Left lung (tissue), 10 donors: Measurements from ENCODE around the gene SEPTIN11. TPM values are rescaled to one million over a fixed set of nuclear protein-coding genes. Genes with fewer than 3 reads are reported as not detected.
"Not testable (repeated sequence)": the region's sequence is repeated elsewhere in the genome, so short reads cannot be mapped to it uniquely, and the experiment has no call there.

Experiments used
- ATAC-seq: fragments of 200-7000 bp; cut with Tn5 transposase; one replicate; pipeline ENCODE4 v1.9.1; 2020; ENCODE audit warnings: moderate library complexity
- DNase-seq, 4 donors: peaks; one replicate each; pipeline ENCODE4 v3.0.0-alpha.2; 2013 to 2020
- H3K27ac ChIP-seq, 2 donors: fragments of 200-600 bp; sonication (generic) in 1 of 2; one replicate each; pipeline versions ENCODE4 v1.5.0 to v1.8.0; 2020 to 2021
- H3K27me3 ChIP-seq, 2 donors: fragments of 200-600 bp; sonication (generic) in 1 of 2; one replicate each; pipeline versions ENCODE4 v1.5.0 to v1.8.0; 2020 to 2021
- H3K36me3 ChIP-seq, 2 donors: fragments of 200-600 bp; sonication (generic) in 1 of 2; one replicate each; pipeline versions ENCODE4 v1.5.0 to v1.8.0; 2020 to 2021
- H3K4me1 ChIP-seq, 2 donors: fragments of 200-600 bp; one replicate each; pipeline ENCODE4 v1.8.0; 2021
- H3K4me3 ChIP-seq, 2 donors: fragments of 200-600 bp; sonication (generic) in 1 of 2; one replicate each; pipeline versions ENCODE4 v1.5.0 to v1.8.0; 2020 to 2021; ENCODE audit warnings: mild to moderate bottlenecking in 1 of 2
- H3K9me3 ChIP-seq, 2 donors: fragments of 200-600 bp; sonication (generic) in 1 of 2; one replicate each; pipeline versions ENCODE4 v1.5.0 to v1.8.0; 2020 to 2021
- intact Hi-C, 2 donors: fragments of 100-400 bp; cut with DNase I; formaldehyde crosslinking; loops; one replicate each; pipeline versions ENCODE4 v1.11.2 to v1.14.2; 2022
- polyA plus RNA-seq, 6 donors: library from polyadenylated mRNA; unstranded; fragments of 120-200 nt; gene quantifications; one replicate each; pipeline ENCODE4 v1.2.1, GENCODE V29; 2013; ENCODE audit not compliant: insufficient read length in 6 of 6
- total RNA-seq, 2 donors: library from RNA; stranded (reverse); fragmentation: NEBNext Ultra II Directional; extraction: Animal tissue kit (Norgen Biotek cat#: 25700); gene quantifications; one replicate each; pipeline ENCODE4 v1.2.1, GENCODE V29; 2021
- TF ChIP-seq, protein P1 (sequence below), 2 donors: fragments of 200-600 bp; sonication (generic) in 1 of 2; IDR thresholded peaks; one replicate each; pipeline versions ENCODE4 v1.5.0 to v1.8.0; 2021; ENCODE audit warnings: antibody characterized with exemption in 2 of 2
- donor health status: DM: no; HTN: yes; CAD: no.
- donor health status: DM: no; HTN: no; CAD: no.

The SEPTIN11 gene
- total and polyA plus RNA-seq, 8 donors: 134 to 169 (median 159) TPM

DNA sequence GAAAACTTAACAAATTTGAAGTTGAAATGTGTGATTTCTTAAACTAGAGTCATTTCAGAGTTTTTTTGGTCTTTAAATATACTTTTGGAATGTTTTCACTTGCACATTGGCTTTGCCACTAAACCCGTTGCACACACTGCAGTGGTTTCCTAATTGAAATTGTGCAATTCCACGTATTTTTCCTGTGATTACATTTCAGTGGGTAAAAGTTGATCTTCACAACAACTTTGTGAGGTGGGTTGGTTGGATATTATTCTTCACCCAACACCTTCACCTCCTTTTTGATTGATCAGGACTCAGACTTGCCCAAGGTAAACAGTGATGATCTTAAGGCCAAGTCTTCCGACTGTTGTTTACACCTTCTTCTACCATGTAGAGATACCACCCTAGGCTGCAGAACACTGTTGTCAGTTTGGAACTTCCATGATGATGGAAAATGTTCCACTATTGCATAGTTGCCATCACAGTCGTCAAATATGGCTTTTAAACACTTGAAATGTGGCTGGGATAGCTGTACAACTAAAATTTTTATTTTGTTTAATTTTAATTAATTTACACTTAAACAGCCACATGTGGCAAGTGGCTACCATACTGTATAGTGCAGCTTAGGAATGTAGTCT, 13.7 kb downstream of the SEPTIN11 start:
- no peaks in the 10 kb centered on the region for H3K27me3 ChIP-seq
- no peak for DNase-seq
- TF ChIP-seq, protein P1, sequence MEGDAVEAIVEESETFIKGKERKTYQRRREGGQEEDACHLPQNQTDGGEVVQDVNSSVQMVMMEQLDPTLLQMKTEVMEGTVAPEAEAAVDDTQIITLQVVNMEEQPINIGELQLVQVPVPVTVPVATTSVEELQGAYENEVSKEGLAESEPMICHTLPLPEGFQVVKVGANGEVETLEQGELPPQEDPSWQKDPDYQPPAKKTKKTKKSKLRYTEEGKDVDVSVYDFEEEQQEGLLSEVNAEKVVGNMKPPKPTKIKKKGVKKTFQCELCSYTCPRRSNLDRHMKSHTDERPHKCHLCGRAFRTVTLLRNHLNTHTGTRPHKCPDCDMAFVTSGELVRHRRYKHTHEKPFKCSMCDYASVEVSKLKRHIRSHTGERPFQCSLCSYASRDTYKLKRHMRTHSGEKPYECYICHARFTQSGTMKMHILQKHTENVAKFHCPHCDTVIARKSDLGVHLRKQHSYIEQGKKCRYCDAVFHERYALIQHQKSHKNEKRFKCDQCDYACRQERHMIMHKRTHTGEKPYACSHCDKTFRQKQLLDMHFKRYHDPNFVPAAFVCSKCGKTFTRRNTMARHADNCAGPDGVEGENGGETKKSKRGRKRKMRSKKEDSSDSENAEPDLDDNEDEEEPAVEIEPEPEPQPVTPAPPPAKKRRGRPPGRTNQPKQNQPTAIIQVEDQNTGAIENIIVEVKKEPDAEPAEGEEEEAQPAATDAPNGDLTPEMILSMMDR (IDR thresholded peaks at IDR 0.05): no peak
- no peaks in the 10 kb centered on the region for H3K4me1 ChIP-seq
- no peak overlapping the region for H3K4me3 ChIP-seq
- intact Hi-C loops: no loop called here
- H3K36me3 ChIP-seq: no peaks in the 10 kb centered on the region
- ATAC-seq: no peak
- H3K27ac ChIP-seq: no peak overlapping the region
- no peaks in the 10 kb centered on the region for H3K9me3 ChIP-seq

DNA sequence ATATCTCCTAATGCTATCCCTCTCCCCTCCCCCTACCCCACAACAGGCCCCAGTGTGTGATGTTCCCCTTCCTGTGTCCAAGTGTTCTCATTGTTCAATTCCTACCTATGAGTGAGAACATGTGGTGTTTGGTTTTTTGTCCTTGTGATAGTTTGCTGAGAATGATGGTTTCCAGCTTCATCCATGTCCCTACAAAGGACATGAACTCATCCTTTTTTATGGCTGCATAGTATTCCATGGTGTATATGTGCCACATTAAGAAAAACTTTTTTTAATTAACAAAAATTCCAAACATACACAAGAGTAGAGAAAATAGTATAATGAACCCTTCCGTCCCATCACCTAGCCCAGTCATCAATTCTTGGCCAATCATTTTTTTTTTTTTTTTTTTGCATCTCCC, 14.4 kb downstream of the SEPTIN11 start:
- H3K4me1 ChIP-seq, intact Hi-C loops, H3K36me3 ChIP-seq, H3K9me3 ChIP-seq, H3K4me3 ChIP-seq, DNase-seq, ATAC-seq, H3K27me3 ChIP-seq, H3K27ac ChIP-seq: not testable (repeated sequence)

DNA sequence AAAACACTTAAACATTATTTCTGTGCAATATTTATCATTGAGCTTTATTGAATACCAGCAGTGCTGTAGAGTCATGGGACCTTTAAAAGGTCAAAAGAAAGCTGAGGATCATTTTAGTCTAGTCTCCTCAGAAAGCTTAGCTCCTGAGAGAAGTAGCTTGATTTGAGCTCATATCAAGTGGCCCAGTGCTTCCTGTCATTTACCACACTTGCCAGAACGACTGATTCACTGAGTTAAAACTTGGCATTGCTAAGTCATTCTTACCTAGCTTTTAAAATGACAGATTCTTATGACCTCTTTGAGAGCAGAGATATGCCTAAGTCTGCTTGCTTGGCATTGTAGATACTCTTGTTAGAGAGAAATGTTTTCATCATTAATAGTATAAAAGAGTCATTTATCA, 15.2 kb downstream of the SEPTIN11 start:
- no peaks in the 10 kb centered on the region for H3K36me3 ChIP-seq
- no peak overlapping the region for H3K4me3 ChIP-seq
- no peaks in the 10 kb centered on the region for H3K9me3 ChIP-seq
- intact Hi-C loops: no loop called here
- H3K4me1 ChIP-seq: no peaks in the 10 kb centered on the region
- TF ChIP-seq, protein P1 (IDR thresholded peaks at IDR 0.05): no peak
- no peaks in the 10 kb centered on the region for H3K27me3 ChIP-seq
- DNase-seq: no peak
- no peak overlapping the region for H3K27ac ChIP-seq
- ATAC-seq: no peak

DNA sequence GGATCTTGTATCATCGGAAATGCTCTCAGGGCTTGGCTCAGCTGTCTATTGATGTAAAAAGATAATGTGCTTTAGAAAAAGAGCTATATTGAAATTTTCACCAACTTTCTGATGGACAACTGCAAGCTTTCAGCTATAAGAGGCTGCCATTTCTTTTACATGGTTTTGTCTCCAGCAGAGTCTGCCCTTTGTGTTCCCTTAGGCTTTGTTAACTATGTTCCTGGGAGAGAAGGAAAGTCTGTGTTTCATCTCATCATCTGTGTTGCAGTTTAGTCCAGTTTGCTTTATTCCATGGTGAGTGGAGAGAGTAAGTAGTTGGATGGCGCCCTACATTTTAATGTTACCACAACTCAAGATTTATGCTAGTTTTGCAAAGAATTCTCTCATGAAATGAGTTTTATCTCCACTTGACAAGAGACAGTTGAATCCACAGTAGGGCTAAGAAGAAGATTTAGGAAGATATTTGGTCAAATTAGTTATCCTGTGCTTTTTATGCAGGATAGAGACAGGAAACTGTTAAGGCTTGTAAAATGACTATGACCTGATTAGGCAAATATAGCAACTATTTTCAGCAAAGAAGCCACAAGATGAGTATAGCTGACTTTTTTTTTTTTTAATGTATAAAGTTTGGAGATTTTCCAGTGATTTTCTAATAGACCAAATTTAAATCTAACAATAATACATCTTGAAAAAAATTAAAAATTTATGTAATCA, 16.5 kb downstream of the SEPTIN11 start:
- no peak for DNase-seq

DNA sequence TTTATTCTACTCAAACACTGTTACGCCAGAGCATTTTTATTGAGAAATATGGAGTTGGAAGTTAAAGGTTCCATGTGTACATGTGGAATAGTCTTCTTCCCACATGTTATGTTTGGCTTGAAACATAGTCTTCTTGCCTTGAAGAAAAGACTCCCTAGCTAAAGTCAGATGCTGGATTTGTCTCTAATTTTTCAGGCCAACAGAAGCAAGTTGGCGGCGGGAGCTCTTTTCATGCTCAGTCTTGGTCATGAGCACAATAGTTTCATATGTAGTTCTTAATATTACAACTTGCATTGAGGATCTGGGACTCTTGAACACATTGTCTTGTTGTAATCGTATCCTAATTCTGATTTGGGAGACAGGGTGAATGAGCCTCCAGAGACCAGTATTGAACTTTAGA, 19.4 kb downstream of the SEPTIN11 start:
- Histone ChIP-seq H3K4me1 (no peaks in the 10 kb centered on the region), H3K27ac (no peak overlapping the region), H3K27me3 (no peaks in the 10 kb centered on the region), H3K9me3 (no peaks in the 10 kb centered on the region), H3K4me3 (no peak overlapping the region), H3K36me3 (no peaks in the 10 kb centered on the region)
- ATAC-seq (no peak), DNase-seq (no peak)
- TF ChIP-seq, protein P1 (IDR thresholded peaks at IDR 0.05): no peak
- intact Hi-C loops: no loop called here

More for the DNA sequence above, 16.5 kb downstream of the SEPTIN11 start:
- Histone ChIP-seq H3K27ac (no peak overlapping the region), H3K36me3 (no peaks in the 10 kb centered on the region), H3K4me1 (no peaks in the 10 kb centered on the region), H3K27me3 (no peaks in the 10 kb centered on the region), H3K4me3 (no peak overlapping the region), H3K9me3 (no peaks in the 10 kb centered on the region)
- intact Hi-C loops: no loop called here
- TF ChIP-seq, protein P1 (IDR thresholded peaks at IDR 0.05): no peak
- ATAC-seq: no peak
